Endometrial microvascular endothelial cells (primary cell): ENCODE measurements around the gene ASPDH. TPM values are rescaled to one million over a fixed set of nuclear protein-coding genes. Genes with fewer than 3 reads are reported as not detected.

Experiments used
- in situ Hi-C: cut with HindIII; loops from 2 replicates; pipeline ENCODE4 v1.10.0; 2017; ENCODE audit warnings: low sequenced_read_pairs, low pct_unique_long_range_greater_than_20kb; ENCODE audit errors: inconsistent ontology term
- total RNA-seq: library from RNA; depleted of rRNA; stranded (reverse); fragments of >200 nt; gene quantifications from one replicate; pipeline ENCODE4 v1.2.3, GENCODE V29; 2015; ENCODE audit errors: inconsistent ontology term

ASPDH gene
- not detected for total RNA-seq

GRCh38 chr19:50513746-50514345 is at the start of gene ASPDH:
ASPDH (minus strand) TSS chr19:50513913; CDS start chr19:50513823, 90 bp downstream.
- in situ Hi-C loops = no loop called here

DNA sequence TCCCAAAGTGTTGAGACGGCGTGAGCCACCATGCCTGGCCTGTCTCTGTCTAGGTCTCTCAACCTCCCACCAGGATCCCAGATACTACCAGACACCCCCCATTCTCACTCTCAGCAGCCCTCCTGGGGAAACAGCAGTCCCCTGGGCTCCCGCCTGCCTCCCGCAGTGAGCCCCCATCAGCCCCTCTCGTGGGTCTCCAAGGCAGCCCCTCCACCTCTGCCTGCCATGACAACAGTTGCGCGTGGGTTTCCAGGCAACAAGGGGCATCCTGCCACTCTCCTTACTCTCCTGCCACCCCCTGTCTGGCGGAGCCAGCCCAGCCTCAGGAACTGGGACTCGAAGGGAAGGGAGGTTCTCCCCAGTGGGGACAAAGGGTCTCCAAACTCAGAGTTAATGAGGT is 49.3 kb upstream of the ASPDH start:
- in situ Hi-C loops = no loop called here

DNA sequence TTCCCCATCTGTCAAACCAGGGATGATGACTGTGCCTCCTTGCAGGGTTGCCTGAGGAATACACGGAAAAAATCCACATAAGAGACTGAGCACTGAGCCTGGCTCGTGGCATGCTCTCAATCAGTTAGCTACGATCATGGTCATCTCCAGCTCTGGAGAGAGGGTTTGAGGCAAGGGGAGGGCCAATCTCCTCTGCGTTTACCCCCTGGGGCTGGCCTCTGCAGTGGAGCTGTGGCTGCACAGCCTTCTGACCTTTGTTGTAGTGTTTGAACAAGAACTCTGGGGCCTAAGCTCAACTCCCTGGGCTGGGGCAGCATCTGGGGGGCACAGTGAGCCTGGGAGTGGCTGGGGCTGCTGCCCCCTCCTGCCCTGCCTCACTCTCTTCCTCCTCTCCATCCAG is 48.6 kb upstream of the ASPDH start:
- in situ Hi-C loops = no loop called here

DNA sequence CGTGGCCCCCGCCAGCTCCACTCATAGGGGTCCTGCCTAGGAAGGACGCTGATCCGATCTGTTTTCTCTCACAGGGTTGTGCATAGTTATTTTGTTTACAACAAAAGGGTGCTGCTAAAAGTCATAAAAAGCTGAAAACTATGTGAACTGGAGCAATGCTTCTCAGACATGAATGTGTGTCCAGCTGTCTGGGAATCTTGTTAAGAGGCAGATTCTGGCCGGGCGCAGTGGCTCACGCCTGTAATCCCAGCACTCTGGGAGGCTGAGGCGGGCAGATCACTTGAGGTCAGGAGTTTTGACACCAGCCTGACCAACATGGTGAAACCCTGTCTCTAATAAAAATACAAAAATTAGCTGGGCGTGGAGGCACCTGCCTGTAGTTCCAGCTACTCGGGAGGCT is 45.9 kb upstream of the ASPDH start:
- in situ Hi-C loops = no loop called here

DNA sequence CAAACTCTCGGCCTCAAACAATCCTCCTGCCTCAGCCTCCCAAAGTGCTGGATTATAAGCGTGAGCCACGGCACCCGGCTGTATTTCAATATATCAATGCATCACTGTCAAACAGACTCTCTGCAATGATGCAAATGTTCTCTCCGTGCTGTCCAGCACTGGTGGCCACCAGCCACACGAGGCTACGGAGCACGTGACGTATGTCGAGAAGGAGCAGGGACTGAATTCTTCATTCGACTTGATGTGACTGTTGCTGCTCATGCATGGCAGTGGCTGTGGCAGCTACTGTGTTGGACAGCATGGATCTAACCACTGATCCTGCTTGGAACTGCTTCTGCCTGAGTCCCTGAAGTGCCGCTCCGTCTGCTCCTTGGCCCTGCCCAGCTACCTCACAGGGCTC is 44.7 kb upstream of the ASPDH start:
- in situ Hi-C loops = no loop called here

GRCh38 chr19:50558039-50558438 is 44.3 kb upstream of the ASPDH start:
- in situ Hi-C loops = no loop called here

DNA sequence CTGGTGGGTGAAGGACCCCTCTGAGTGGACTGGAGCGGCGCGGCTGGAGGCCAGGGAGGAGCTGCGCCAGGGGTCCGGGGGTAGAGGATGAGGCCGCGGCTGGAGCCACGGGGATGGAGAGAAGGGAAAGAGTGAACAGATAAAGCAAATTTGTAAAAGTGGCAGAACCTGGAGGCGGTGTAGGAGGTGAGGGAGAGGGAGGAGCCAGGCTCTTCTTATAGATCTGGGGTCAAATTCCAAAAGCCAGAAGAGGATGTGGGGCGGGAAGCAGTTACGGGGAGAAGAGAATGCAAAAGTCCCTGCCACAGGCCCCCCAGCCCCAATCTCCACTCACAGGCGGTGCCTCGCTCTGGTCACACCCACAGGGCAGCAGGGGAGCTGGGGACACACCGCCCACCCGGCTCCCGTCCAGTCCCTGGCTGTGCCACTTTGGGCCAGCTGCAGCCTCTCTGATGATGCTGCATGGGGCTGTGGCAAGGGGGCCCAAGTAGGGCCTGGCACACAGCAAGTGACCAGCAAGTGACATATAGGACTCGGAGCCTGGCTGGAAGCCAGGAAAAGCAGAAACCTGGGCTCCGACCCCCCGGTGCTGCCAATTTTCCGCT is 43.4 kb upstream of the ASPDH start:
- in situ Hi-C loops = no loop called here

- in situ Hi-C loops = no loop called here
These were observed 42.7 kb upstream of the ASPDH start for GRCh38 chr19:50556282-50557008.

GRCh38 chr19:50555450-50556281 is 42.0 kb upstream of the ASPDH start:
- in situ Hi-C loops = no loop called here

GRCh38 chr19:50555033-50555432 is 41.3 kb upstream of the ASPDH start:
- in situ Hi-C loops = no loop called here

DNA sequence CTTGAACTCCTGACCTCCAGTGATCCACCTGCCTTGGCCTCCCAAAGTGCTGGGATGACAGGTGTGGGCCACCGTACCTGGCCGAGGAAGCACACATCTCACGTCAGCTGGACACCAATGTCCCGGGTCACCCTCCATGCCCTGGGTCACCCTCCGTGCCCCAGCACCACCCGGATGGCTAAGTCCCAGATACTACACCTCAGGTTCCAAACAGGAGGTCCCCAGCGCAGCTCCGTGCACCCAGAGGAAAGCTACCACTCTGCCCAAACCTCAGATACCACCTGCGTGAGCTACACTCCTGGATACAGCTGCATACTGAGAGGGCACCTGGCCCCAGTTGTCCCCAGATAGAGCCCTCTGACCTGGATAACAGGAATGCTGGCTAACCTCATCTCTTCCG is 40.5 kb upstream of the ASPDH start:
- in situ Hi-C loops = no loop called here

DNA sequence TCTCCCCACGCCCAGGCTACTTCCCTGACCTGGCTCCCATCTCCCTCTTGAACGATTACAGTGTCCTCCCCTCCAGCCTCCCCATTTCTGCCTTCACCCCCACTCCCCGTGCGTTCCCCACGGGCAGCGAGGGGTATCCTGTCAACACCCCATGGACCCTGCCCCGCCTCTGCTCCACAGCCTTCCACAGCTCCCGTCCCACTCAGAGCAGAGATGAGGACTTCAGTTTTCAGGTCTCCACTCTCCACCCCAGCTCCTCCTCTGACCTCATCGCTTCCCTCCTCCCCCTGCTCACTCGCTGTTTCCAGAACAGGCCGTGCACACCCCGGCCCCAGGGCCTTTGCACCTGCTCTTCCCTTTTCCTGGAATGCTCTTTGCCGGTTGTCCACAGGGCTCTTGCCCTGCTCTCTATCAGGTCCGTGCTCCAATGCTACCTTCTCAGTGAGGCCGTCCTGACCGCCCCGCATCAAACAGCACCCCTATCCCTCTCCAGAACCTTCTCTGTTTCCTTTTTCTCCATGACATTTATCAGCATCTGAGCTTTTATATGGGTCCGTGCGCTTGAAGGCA is 39.5 kb upstream of the ASPDH start:
- in situ Hi-C loops = no loop called here

- in situ Hi-C loops = no loop called here
These were observed 38.8 kb upstream of the ASPDH start for GRCh38 chr19:50552540-50552939.

GRCh38 chr19:50551715-50552187 is 38.0 kb upstream of the ASPDH start:
- in situ Hi-C loops = no loop called here

DNA sequence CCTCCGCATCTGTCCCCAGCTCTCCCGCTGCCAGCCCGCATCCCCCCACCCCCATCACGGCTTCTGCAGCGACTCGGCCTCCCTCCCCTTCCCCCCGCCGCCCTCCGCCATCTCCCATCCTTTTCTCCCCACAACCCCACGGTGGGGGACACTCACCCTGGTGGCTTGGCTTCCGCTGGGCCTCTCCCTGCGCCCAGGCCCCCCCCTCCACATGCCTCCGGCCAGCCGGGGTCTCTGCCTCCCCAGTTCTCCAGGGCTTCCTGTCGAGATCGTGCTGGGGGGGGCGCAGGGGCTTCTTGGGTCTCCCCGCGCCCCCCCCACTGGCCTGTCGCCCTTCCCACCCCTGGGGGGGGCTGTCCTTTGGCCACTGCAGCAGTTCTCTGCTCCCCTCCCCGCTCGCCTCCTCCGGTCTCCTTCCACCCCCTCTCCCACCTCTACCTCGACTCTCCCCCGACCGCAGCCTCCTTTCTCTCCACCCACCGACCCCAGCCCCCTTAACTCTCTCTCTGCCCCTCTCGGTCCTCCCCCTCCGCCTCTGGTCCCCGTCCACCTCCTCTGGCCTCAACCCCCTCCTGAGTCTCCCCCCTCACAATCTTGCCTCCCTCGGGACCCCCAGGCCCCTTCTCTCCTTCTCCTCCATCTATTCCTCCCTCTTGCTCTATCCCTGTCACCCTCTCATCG is 37.5 kb upstream of the ASPDH start:
- in situ Hi-C loops = no loop called here

- in situ Hi-C loops = no loop called here
These were observed 36.9 kb upstream of the ASPDH start for GRCh38 chr19:50550594-50550966.

DNA sequence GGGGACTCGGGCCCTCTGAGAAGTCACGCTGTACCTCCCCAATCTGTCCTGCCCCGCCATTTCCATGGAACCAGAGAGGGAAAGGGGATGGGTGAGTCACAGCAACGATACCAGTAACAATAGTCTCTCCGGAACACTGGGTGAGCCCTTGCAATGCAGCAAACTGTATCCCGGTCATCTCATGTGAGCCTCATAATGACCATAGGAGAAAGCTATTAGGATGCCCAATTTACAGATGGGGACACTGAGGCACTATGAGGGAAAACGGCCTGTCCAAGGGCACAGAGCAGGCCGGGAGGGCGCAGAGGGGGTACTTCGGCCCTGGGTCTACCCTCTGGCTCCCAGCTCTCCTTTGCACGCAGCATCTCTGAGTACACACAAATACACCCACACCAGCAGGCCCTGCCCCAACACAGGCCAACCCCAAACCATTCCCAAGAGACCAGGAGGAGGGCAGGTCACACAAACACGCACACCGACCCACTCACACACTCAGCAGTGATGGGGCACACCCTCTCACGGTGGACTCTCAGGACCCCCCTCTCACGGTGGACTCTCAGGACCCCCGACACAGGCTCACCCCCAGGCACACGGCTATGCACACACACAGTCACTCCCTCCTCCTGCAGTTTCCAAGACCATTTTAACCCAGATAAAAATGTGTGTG is 36.3 kb upstream of the ASPDH start:
- in situ Hi-C loops = no loop called here
